ENCODE results near the gene CLDN6.

CLDN6 gene

DNA sequence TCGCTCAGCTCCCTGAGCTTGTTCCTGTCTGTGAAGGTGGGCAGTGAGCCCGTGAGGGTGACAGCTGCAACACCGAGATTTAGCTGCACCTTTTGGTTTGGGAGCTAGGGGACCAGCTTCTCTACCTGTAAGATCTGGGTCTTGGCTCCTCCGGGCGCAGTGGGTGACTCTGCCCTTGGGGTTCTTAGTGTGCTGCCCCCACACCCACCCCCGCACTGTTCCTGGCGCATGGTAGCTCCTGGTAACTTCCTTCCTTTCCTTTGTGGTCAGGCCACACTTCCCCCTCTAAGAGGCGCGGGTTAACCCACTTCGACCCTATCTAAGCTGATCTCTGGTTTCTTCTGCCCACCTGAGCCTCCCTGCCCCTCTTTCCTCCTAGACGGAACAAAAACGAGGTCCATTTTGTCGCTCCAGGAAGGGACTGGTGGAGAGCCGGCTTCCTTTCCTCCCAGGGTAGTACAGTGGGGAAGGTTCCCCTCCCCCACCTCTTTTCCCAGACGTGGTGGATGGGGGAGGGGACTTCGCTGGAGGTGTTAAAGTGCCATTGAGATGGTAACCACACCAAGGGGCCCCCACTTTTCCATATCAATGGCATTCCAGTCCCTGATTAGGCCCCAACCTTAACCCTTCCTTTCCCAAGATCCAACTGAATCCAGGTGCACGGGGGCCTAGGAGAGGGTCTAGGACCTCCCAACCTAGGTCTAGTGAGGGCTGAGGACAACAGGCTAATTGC is 9.9 kb downstream of the CLDN6 start:
- TF ChIP-seq, protein P1, sequence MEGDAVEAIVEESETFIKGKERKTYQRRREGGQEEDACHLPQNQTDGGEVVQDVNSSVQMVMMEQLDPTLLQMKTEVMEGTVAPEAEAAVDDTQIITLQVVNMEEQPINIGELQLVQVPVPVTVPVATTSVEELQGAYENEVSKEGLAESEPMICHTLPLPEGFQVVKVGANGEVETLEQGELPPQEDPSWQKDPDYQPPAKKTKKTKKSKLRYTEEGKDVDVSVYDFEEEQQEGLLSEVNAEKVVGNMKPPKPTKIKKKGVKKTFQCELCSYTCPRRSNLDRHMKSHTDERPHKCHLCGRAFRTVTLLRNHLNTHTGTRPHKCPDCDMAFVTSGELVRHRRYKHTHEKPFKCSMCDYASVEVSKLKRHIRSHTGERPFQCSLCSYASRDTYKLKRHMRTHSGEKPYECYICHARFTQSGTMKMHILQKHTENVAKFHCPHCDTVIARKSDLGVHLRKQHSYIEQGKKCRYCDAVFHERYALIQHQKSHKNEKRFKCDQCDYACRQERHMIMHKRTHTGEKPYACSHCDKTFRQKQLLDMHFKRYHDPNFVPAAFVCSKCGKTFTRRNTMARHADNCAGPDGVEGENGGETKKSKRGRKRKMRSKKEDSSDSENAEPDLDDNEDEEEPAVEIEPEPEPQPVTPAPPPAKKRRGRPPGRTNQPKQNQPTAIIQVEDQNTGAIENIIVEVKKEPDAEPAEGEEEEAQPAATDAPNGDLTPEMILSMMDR (IDR thresholded peaks at IDR 0.05; ENCODE audit: low read depth, low read length, missing control alignments): no peak
- H3K27me3 ChIP-seq (replicated peaks): peaks cover 50% of the 10 kb centered on the region
- no peak overlapping the region for H3K4me3 ChIP-seq (ENCODE audit: low read depth, low read length)
- no peak for DNase-seq
- H3K36me3 ChIP-seq (replicated peaks): no peaks in the 10 kb centered on the region
- no peak overlapping the region for H3K27ac ChIP-seq
- in situ Hi-C loops (cut with HindIII; ENCODE audit: low pct_ligation_motif_present, low sequenced_read_pairs): no loop called here

DNA sequence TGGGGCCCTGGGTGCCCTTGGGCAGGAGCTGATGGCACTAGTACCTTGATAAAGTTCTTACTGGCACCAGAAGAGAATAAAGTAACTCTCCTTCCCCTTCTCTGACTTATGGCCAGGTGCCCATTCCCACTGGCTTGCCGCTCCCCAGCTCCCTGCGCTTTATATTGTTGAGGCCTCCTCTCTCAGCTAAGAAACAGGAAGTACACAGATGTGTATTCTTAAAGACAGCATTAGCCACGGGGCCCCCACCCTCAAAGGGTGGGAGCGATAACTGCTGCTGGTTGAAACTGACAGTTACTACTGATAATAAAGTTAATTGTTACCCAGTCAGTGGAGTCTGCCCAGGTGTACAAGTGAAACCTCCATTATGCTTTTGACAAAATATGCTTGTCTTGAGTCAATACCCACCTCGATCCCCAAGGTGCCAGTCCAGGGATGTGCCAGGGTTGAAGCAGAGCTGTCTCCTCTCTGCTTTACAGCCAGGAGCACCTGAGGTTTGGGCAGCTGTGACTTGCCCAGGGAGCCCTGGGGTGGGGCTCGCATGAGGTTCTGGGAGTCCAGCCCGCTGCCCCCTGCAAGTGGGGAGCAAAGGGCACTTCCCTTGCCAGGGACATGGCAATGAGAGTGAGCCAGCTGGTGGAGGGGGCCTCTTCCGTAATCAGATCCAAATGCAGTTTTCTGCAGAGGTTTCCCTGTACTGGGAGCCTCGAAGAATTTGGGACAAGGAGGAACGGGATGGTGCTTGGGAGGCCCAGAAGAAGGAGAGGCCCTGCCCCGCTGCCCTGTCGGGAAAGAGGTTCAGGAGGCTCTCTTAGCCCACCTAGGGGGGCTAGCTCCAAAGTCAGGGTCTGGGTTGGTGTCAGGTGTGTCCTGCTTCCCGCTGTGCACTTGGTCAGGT is 10.7 kb downstream of the CLDN6 start:
- TF ChIP-seq, protein P1 (IDR thresholded peaks at IDR 0.05; ENCODE audit: low read depth, low read length, missing control alignments): no peak
- DNase-seq: no peak
- Histone ChIP-seq H3K36me3 (replicated peaks) (no peaks in the 10 kb centered on the region), H3K27me3 (replicated peaks) (peaks cover 42% of the 10 kb centered on the region), H3K4me3 (ENCODE audit: low read depth, low read length) (no peak overlapping the region), H3K27ac (no peak overlapping the region)
- in situ Hi-C loops (cut with HindIII; ENCODE audit: low pct_ligation_motif_present, low sequenced_read_pairs): no loop called here

DNA sequence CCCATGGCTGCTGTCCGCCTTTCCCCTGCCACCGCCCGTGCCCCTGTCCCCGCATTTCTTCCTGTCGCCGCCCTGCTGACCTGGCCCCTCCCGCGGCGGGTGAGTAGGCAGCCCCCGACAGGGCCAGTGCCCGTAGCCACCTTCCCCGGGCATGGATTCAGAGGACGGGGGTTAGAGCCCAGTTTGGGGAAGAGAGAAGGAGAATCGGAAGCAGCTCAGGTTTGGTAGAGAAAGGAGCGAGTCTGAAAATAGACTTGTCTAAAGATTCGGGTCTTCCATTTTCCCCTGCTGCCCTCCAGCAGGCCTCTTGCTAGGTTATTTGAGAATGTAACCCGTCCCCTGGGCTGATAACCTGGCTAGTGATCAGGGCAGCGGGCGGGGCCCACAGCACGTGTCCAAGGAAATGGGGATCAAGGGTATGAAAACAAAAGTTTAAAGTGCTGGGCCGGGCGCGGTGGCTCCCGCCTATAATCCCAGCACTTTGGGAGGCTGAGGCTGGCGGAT is 13.2 kb downstream of the CLDN6 start:
- H3K36me3 ChIP-seq (replicated peaks): no peaks in the 10 kb centered on the region
- TF ChIP-seq, protein P1 (IDR thresholded peaks at IDR 0.05; ENCODE audit: low read depth, low read length, missing control alignments): no peak
- in situ Hi-C loops (cut with HindIII; ENCODE audit: low pct_ligation_motif_present, low sequenced_read_pairs): no loop called here
- H3K27ac ChIP-seq: no peak overlapping the region
- peaks cover 27% of the 10 kb centered on the region for H3K27me3 ChIP-seq (replicated peaks)
- no peak for DNase-seq
- no peak overlapping the region for H3K4me3 ChIP-seq (ENCODE audit: low read depth, low read length)

DNA sequence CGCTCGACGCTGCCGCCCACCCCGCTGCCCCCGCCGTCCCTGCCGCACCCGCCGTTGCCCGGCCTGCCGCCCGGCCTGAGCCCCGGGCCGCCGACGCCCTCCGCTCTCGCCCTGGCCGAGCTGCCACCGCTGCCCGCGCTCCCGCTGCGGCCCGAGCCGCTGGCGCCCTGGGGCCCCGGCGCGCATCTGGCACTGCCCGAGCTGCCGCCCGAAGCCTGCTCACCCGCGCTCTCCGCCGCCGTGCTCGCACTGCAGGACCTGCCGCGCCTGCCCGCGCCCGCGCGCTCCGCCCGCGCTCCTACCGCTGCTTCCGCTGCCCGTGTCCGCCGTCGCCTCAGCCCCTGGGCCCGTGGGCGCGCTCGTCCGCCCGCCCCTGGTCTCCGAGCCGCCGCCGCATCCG is 13.7 kb downstream of the CLDN6 start:
- H3K36me3 ChIP-seq (replicated peaks): no peaks in the 10 kb centered on the region
- TF ChIP-seq, protein P1 (IDR thresholded peaks at IDR 0.05; ENCODE audit: low read depth, low read length, missing control alignments): no peak
- H3K27ac ChIP-seq: no peak overlapping the region
- H3K27me3 ChIP-seq (replicated peaks): peaks cover 26% of the 10 kb centered on the region
- no peak overlapping the region for H3K4me3 ChIP-seq (ENCODE audit: low read depth, low read length)
- in situ Hi-C loops (cut with HindIII; ENCODE audit: low pct_ligation_motif_present, low sequenced_read_pairs): no loop called here
- no peak for DNase-seq

DNA sequence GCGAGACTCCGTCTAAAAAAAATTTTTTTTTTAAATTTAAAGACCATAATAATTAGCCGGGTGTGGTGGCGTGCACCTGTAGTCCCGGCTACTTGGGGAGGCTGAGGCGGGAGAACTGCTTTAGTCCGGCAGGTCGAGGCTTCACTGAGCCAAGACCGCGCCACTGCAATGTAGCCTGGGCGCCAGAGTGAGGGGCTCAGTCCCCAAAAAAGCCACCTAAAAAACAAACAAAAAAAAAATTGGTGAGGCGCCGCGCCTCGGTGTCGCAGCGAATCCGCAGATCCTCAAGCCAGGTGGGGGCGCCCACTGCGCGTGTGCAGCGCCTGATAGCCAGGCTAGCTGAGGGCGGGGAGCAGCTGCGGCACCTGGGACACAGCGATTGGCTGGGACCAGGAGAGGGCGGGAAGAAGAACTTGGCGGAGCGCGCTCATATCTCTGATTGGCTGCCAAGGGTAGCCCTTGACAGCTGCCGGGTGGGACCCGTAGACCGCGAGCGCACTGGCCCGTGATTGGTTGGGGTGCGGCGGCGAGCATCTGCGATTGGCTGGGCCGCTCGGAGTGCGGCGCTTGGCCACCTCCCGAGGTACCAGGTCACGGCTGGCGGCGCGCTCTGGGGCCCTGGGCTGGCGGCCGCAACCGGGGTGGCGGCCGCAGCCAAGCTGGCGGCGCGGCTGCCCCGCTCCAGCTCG is 14.3 kb downstream of the CLDN6 start:
- Histone ChIP-seq H3K4me3 (ENCODE audit: low read depth, low read length) (no peak overlapping the region), H3K36me3 (replicated peaks) (no peaks in the 10 kb centered on the region), H3K27me3 (replicated peaks) (peaks cover 23% of the 10 kb centered on the region), H3K27ac (no peak overlapping the region)
- DNase-seq: peak; percentile 96
- in situ Hi-C loops (cut with HindIII; ENCODE audit: low pct_ligation_motif_present, low sequenced_read_pairs): no loop called here
- TF ChIP-seq, protein P1 (IDR thresholded peaks at IDR 0.05; ENCODE audit: low read depth, low read length, missing control alignments): peak; percentile 55
